CD14-positive monocyte (primary cell): ENCODE measurements around the gene NVL. TPM values are rescaled to one million over a fixed set of nuclear protein-coding genes. Genes with fewer than 3 reads are reported as not detected.
A peak's percentile ranks its signal among the peaks of the same experiment; 100 is the strongest.

Experiments used
- DNase-seq, 3 donors: peaks; one replicate each; pipeline ENCODE4 v3.0.0-alpha.2; 2011 to 2022
- H2AFZ ChIP-seq: 2 replicates; pipeline ENCODE4 v1.6.0; 2012; ENCODE audit warnings: mild to moderate bottlenecking, low read depth, low read length, inconsistent platforms; ENCODE audit not compliant: insufficient read depth, poor library complexity, severe bottlenecking
- H3K27ac ChIP-seq, 2 donors: 1 replicate in 1 of 2; 2 replicates in 1 of 2; pipeline ENCODE4 v1.5.1; 2012 to 2013; ENCODE audit warnings: low read length in 2 of 2, control low read depth in 1 of 2, inconsistent platforms in 1 of 2, low read depth in 1 of 2, mild to moderate bottlenecking in 1 of 2
- H3K27me3 ChIP-seq, 2 donors: one replicate each; pipeline versions ENCODE4 v1.6.0 to v1.6.1; 2011 to 2013; ENCODE audit warnings: low read length in 2 of 2; ENCODE audit not compliant: control insufficient read depth in 2 of 2, insufficient read depth in 2 of 2
- H3K36me3 ChIP-seq, 2 donors: replicated peaks in 1 of 2; 1 replicate in 1 of 2; 2 replicates in 1 of 2; pipeline versions ENCODE4 v1.5.1 to v1.6.1; 2012 to 2013; ENCODE audit warnings: low read length in 2 of 2, control low read depth in 1 of 2, inconsistent platforms in 1 of 2, mild to moderate bottlenecking in 1 of 2; ENCODE audit not compliant: insufficient read depth in 2 of 2, control insufficient read depth in 1 of 2
- H3K4me1 ChIP-seq, 2 donors: 1 replicate in 1 of 2; 2 replicates in 1 of 2; pipeline versions ENCODE4 v1.5.1 to v1.6.1; 2012 to 2013; ENCODE audit warnings: low read length in 2 of 2, control low read depth in 1 of 2, inconsistent platforms in 1 of 2, mild to moderate bottlenecking in 1 of 2, moderate library complexity in 1 of 2; ENCODE audit not compliant: insufficient read depth in 2 of 2, control insufficient read depth in 1 of 2
- H3K4me2 ChIP-seq: replicated peaks from 2 replicates; pipeline ENCODE3; 2012; ENCODE audit warnings: low read length, moderate library complexity, mild to moderate bottlenecking; ENCODE audit not compliant: poor library complexity, severe bottlenecking; ENCODE audit errors: extremely low read depth
- H3K4me3 ChIP-seq, 3 experiments: fragments of 200-600 bp in 1 of 3; sonication (generic) in 1 of 3; replicated peaks in 1 of 3; 1 replicate in 2 of 3; 2 replicates in 1 of 3; pipeline ENCODE4 v1.5.1; 2011 to 2013; ENCODE audit warnings: low read length in 3 of 3, mild to moderate bottlenecking in 3 of 3, control low read depth in 2 of 3, low read depth in 2 of 3, inconsistent platforms in 1 of 3, moderate library complexity in 1 of 3
- H3K79me2 ChIP-seq: 2 replicates; pipeline ENCODE4 v1.6.0; 2012; ENCODE audit warnings: mild to moderate bottlenecking, control low read depth, inconsistent platforms, low read length, moderate library complexity; ENCODE audit not compliant: insufficient read depth
- H3K9ac ChIP-seq: 2 replicates; pipeline ENCODE4 v1.6.0; 2017; ENCODE audit warnings: low read length, mild to moderate bottlenecking; ENCODE audit not compliant: insufficient read depth, poor library complexity, severe bottlenecking
- H3K9me3 ChIP-seq, 2 donors: replicated peaks in 1 of 2; 1 replicate in 1 of 2; 2 replicates in 1 of 2; pipeline versions ENCODE4 v1.5.1 to v1.6.1; 2012 to 2013; ENCODE audit warnings: low read length in 2 of 2, control low read depth in 1 of 2; ENCODE audit not compliant: control insufficient read depth in 1 of 2, insufficient read depth in 1 of 2
- H4K20me1 ChIP-seq: 2 replicates; pipeline ENCODE4 v1.6.0; 2012; ENCODE audit warnings: mild to moderate bottlenecking, low read length, control low read depth, moderate library complexity; ENCODE audit not compliant: insufficient read depth
- H3K27ac Mint-ChIP-seq, 7 donors: one replicate each; pipeline ENCODE4 v1.8.0; 2020; ENCODE audit warnings: mild to moderate bottlenecking in 7 of 7, mixed read lengths in 7 of 7, moderate library complexity in 6 of 7, inconsistent platforms in 2 of 7
- H3K27me3 Mint-ChIP-seq, 3 donors: one replicate each; pipeline ENCODE4 v1.8.0; 2021 to 2022; ENCODE audit warnings: low read depth in 3 of 3, mild to moderate bottlenecking in 3 of 3, mixed read lengths in 3 of 3, moderate library complexity in 3 of 3, inconsistent platforms in 1 of 3
- H3K36me3 Mint-ChIP-seq, 2 donors: one replicate each; pipeline ENCODE4 v1.8.0; 2020; ENCODE audit warnings: mixed read lengths in 2 of 2, inconsistent platforms in 1 of 2, mild to moderate bottlenecking in 1 of 2
- H3K4me1 Mint-ChIP-seq: one replicate; pipeline ENCODE4 v1.8.0; 2020; ENCODE audit warnings: mild to moderate bottlenecking, mixed read lengths
- H3K4me3 Mint-ChIP-seq, 2 donors: one replicate each; pipeline ENCODE4 v1.8.0; 2020; ENCODE audit warnings: mild to moderate bottlenecking in 2 of 2, mixed read lengths in 2 of 2, moderate library complexity in 1 of 2
- H3K9me3 Mint-ChIP-seq, 7 donors: one replicate each; pipeline ENCODE4 v1.8.0; 2020 to 2022; ENCODE audit warnings: mixed read lengths in 7 of 7, mild to moderate bottlenecking in 6 of 7, moderate library complexity in 6 of 7, inconsistent platforms in 2 of 7
- WGBS: methylation state at CpG from one replicate; pipeline ENCODE4 v1.1.5; 2013; ENCODE audit warnings: missing lambda C conversion rate; ENCODE audit not compliant: insufficient coverage; 5-methylcytosine and 5-hydroxymethylcytosine counted together
- intact Hi-C, 2 donors: fragments of 100-400 bp; cut with micrococcal nuclease; formaldehyde crosslinking; loops; one replicate each; pipeline versions ENCODE4 v1.15.0 to v1.15.1; 2023
- polyA plus RNA-seq, 3 donors: library from polyadenylated mRNA; depleted of rRNA in 1 of 3; unstranded in 2 of 3; stranded (reverse) in 1 of 3; fragments of 300-500 nt in 2 of 3; fragments of >200 nt in 1 of 3; fragmentation: Illumina TruSeq in 2 of 3; gene quantifications; 1 replicate in 2 of 3; 2 replicates in 1 of 3; pipeline ENCODE4 v1.2.3, GENCODE V29; 2012 to 2021
- TF ChIP-seq, protein P1 (sequence below): fragments of 200-600 bp; IDR thresholded peaks from one replicate; pipeline ENCODE4 v1.8.0; 2022; ENCODE audit warnings: antibody characterized with exemption, mild to moderate bottlenecking

NVL gene
- polyA plus RNA-seq, 3 donors = 8.4 to 12.6 (median 9.6) TPM

DNA sequence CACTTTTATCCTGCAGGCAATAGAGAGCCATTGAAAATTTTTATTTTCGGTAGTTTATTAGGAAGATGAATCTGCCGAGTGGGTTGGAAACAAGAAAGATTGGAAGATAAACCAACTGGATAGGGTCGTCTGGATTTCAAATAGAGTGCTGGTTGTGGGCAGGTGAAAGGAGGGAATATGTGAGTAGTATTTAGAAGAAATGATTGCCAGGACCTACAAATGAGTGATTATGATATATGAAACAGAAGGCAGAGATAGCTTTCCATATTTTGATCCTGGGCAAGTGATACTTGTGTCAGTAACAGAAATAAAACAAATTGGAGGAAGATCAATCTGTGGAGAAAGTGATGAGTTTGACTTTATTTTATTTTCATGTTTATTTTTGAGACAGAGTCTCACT, 29.2 kb upstream of the NVL start:
- intact Hi-C loops = no loop called here
- Histone ChIP-seq H3K4me1 (peaks cover 28 to 31% of the 10 kb centered on the region in 2 donors), H3K27me3 (no peaks in the 10 kb centered on the region), H3K79me2 (peaks cover 76% of the 10 kb centered on the region), H3K36me3 (peaks cover 11 to 35% of the 10 kb centered on the region in 2 donors), H3K9ac (no peak overlapping the region), H3K4me2 (no peak overlapping the region), H3K27ac (peak overlapping the region in 1 of 2 donors; percentile 78), H3K9me3 (no peaks in the 10 kb centered on the region), H4K20me1 (peaks cover 64% of the 10 kb centered on the region), H2AFZ (no peak overlapping the region), H3K4me3 (no peak overlapping the region)
- DNase-seq = no peak
- Mint-ChIP-seq H3K4me1 (peaks cover 34% of the 10 kb centered on the region), H3K36me3 (peaks cover 25 to 44% of the 10 kb centered on the region in 2 donors), H3K27ac (peak overlapping the region in 4 of 7 donors; percentile 7 to 95 (median 50)), H3K4me3 (no peak overlapping the region), H3K27me3 (no peaks in the 10 kb centered on the region), H3K9me3 (no peaks in the 10 kb centered on the region)
- TF ChIP-seq, protein P1, sequence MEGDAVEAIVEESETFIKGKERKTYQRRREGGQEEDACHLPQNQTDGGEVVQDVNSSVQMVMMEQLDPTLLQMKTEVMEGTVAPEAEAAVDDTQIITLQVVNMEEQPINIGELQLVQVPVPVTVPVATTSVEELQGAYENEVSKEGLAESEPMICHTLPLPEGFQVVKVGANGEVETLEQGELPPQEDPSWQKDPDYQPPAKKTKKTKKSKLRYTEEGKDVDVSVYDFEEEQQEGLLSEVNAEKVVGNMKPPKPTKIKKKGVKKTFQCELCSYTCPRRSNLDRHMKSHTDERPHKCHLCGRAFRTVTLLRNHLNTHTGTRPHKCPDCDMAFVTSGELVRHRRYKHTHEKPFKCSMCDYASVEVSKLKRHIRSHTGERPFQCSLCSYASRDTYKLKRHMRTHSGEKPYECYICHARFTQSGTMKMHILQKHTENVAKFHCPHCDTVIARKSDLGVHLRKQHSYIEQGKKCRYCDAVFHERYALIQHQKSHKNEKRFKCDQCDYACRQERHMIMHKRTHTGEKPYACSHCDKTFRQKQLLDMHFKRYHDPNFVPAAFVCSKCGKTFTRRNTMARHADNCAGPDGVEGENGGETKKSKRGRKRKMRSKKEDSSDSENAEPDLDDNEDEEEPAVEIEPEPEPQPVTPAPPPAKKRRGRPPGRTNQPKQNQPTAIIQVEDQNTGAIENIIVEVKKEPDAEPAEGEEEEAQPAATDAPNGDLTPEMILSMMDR = no peak
- WGBS = 100% methylated on average over 3 of the region's 3 CpGs

DNA sequence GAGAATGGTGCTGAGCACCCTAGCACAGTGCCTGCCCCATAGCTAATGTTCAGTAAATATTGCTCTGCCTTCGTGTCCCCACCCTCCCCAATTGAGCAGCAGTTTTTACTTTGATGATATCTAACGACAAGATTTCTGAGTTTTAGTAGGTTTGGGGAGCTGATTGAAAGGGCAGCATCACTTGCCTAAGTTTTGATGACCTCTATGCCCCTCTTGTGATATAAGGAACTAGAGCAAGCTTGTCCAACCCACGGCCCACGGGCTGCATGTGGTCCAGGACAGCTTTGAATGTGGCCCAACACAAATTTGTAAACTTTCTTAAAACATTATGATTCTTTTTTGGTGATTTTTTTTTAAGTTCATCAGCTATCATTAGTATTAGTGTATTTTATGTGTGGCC, 28.3 kb upstream of the NVL start:
- intact Hi-C loops = no loop called here
- Mint-ChIP-seq H3K27me3 (no peaks in the 10 kb centered on the region), H3K27ac (peak overlapping the region; percentile 91 to 95 (median 92)), H3K36me3 (peaks cover 17 to 35% of the 10 kb centered on the region in 2 donors), H3K4me3 (peak overlapping the region; percentile 87 to 93), H3K4me1 (peaks cover 31% of the 10 kb centered on the region), H3K9me3 (no peaks in the 10 kb centered on the region)
- peak overlapping the region; percentile 98 for H3K4me2 ChIP-seq
- H2AFZ ChIP-seq = no peak overlapping the region
- H3K27ac ChIP-seq = peak overlapping the region; percentile 23 to 78
- peaks cover 67% of the 10 kb centered on the region for H3K79me2 ChIP-seq
- H3K9ac ChIP-seq = peak overlapping the region; percentile 87
- H4K20me1 ChIP-seq = peaks cover 55% of the 10 kb centered on the region
- peaks cover 2 to 25% of the 10 kb centered on the region in 2 donors for H3K36me3 ChIP-seq
- WGBS = no CpG with 5 or more reads among the region's 4 CpGs
- TF ChIP-seq, protein P1 = no peak
- H3K4me1 ChIP-seq = peaks cover 28 to 31% of the 10 kb centered on the region in 2 donors
- no peaks in the 10 kb centered on the region for H3K27me3 ChIP-seq
- H3K4me3 ChIP-seq = peak overlapping the region in 2 of 3 experiments; percentile 92 to 95
- H3K9me3 ChIP-seq = no peaks in the 10 kb centered on the region
- DNase-seq = peak in 1 of 3 donors; percentile 19
